Adipocyte (in vitro differentiated cells): ENCODE data around the gene DLEC1.
"Not testable (repeated sequence)": the region's sequence is repeated elsewhere in the genome, so short reads cannot be mapped to it uniquely, and the experiment has no call there.

Source experiments
- DNase-seq: peaks from one replicate; pipeline ENCODE4 v3.0.0-alpha.2; 2015; ENCODE audit warnings: low read depth
- H3K27me3 ChIP-seq: replicated peaks from 2 replicates; pipeline ENCODE4 v1.7.0; 2013; ENCODE audit warnings: mild to moderate bottlenecking, low read length, moderate library complexity; ENCODE audit not compliant: control insufficient read depth, insufficient read depth
- H3K36me3 ChIP-seq: 2 replicates; pipeline ENCODE4 v1.7.0; 2013; ENCODE audit warnings: low read length, mild to moderate bottlenecking, moderate library complexity; ENCODE audit not compliant: control insufficient read depth, insufficient read depth, severe bottlenecking
- H3K4me1 ChIP-seq: 2 replicates; pipeline ENCODE4 v1.7.0; 2013; ENCODE audit warnings: mild to moderate bottlenecking, low read length, moderate library complexity; ENCODE audit not compliant: control insufficient read depth, insufficient read depth
- H3K4me3 ChIP-seq: 2 replicates; pipeline ENCODE4 v1.7.0; 2013; ENCODE audit warnings: mild to moderate bottlenecking, low read length, moderate library complexity
- H3K9ac ChIP-seq: 2 replicates; pipeline ENCODE4 v1.7.0; 2013; ENCODE audit warnings: mild to moderate bottlenecking, low read length, moderate library complexity
- H3K9me3 ChIP-seq: 2 replicates; pipeline ENCODE4 v1.7.0; 2013; ENCODE audit warnings: mild to moderate bottlenecking, low read length, moderate library complexity; ENCODE audit not compliant: control insufficient read depth

The DLEC1 gene

GRCh38 chr3:38133209-38133556 lies 94.2 kb downstream of the DLEC1 start:
- H3K27me3 ChIP-seq, result no peaks in the 10 kb centered on the region
- peaks cover 43% of the 10 kb centered on the region for H3K4me1 ChIP-seq
- no peak overlapping the region for H3K9ac ChIP-seq
- H3K36me3 ChIP-seq, result peaks cover 61% of the 10 kb centered on the region
- no peak overlapping the region for H3K4me3 ChIP-seq
- no peak for DNase-seq
- no peaks in the 10 kb centered on the region for H3K9me3 ChIP-seq

- Histone ChIP-seq H3K27me3 (no peaks in the 10 kb centered on the region), H3K4me1 (peaks cover 44% of the 10 kb centered on the region), H3K9ac (no peak overlapping the region), H3K36me3 (peaks cover 57% of the 10 kb centered on the region), H3K4me3 (no peak overlapping the region), H3K9me3 (no peaks in the 10 kb centered on the region)
- DNase-seq, result no peak
These were observed 94.8 kb downstream of the DLEC1 start for GRCh38 chr3:38133557-38134405.

- DNase-seq, H3K4me3 ChIP-seq, H3K9me3 ChIP-seq, H3K27me3 ChIP-seq, H3K9ac ChIP-seq: not testable (repeated sequence)
- H3K36me3 ChIP-seq, result peaks cover 48% of the 10 kb centered on the region
- H3K4me1 ChIP-seq, result peaks cover 48% of the 10 kb centered on the region
These were observed 95.6 kb downstream of the DLEC1 start for GRCh38 chr3:38134517-38135143.

GRCh38 chr3:38135621-38136277 lies 96.7 kb downstream of the DLEC1 start:
- not testable (repeated sequence) for DNase-seq, H3K27me3 ChIP-seq, H3K9me3 ChIP-seq
- Histone ChIP-seq H3K36me3 (peaks cover 41% of the 10 kb centered on the region), H3K9ac (peak overlapping the region; percentile 89), H3K4me3 (peak overlapping the region; percentile 92), H3K4me1 (peaks cover 47% of the 10 kb centered on the region)

GRCh38 chr3:38136393-38136776 lies 97.4 kb downstream of the DLEC1 start:
- peak; percentile 62 for DNase-seq
- H3K9me3 ChIP-seq, result no peaks in the 10 kb centered on the region
- peak overlapping the region; percentile 89 for H3K9ac ChIP-seq
- H3K4me1 ChIP-seq, result peaks cover 45% of the 10 kb centered on the region
- peaks cover 41% of the 10 kb centered on the region for H3K36me3 ChIP-seq
- no peaks in the 10 kb centered on the region for H3K27me3 ChIP-seq
- H3K4me3 ChIP-seq, result peak overlapping the region; percentile 92

GRCh38 chr3:38136777-38137614 lies 98.0 kb downstream of the DLEC1 start, which contains the start of gene ACAA1:
Gene ACAA1, minus strand, starts transcription at chr3:38137127. Its CDS starts 92 bp downstream, at chr3:38137035.
- Histone ChIP-seq H3K36me3 (peaks cover 41% of the 10 kb centered on the region), H3K9ac (peak within 1 kb of the TSS; percentile 93), H3K4me3 (peak within 1 kb of the TSS; percentile 92), H3K4me1 (peaks cover 45% of the 10 kb centered on the region), H3K9me3 (no peaks in the 10 kb centered on the region), H3K27me3 (no peaks in the 10 kb centered on the region)
- peak; percentile 100 for DNase-seq

- Histone ChIP-seq H3K4me3 (peak overlapping the region; percentile 92), H3K27me3 (no peaks in the 10 kb centered on the region), H3K9ac (peak overlapping the region; percentile 93), H3K9me3 (no peaks in the 10 kb centered on the region), H3K36me3 (peaks cover 37% of the 10 kb centered on the region), H3K4me1 (peaks cover 45% of the 10 kb centered on the region)
- DNase-seq, result peak; percentile 15
These were observed 98.8 kb downstream of the DLEC1 start for GRCh38 chr3:38137615-38138348.

GRCh38 chr3:38138349-38139190 lies 99.6 kb downstream of the DLEC1 start, which contains the start of gene MYD88:
Gene MYD88, plus strand, starts transcription at chr3:38138661. Its CDS starts 40 bp downstream, at chr3:38138701.
- Histone ChIP-seq H3K9ac (peak within 1 kb of the TSS; percentile 93), H3K27me3 (no peaks in the 10 kb centered on the region), H3K9me3 (no peaks in the 10 kb centered on the region), H3K4me1 (peaks cover 39% of the 10 kb centered on the region), H3K36me3 (peaks cover 30% of the 10 kb centered on the region), H3K4me3 (peak within 1 kb of the TSS; percentile 92)
- DNase-seq, result peak; percentile 86

- H3K9me3 ChIP-seq, result no peaks in the 10 kb centered on the region
- H3K27me3 ChIP-seq, result no peaks in the 10 kb centered on the region
- no peak for DNase-seq
- H3K4me3 ChIP-seq, result peak overlapping the region; percentile 92
- peaks cover 32% of the 10 kb centered on the region for H3K4me1 ChIP-seq
- peaks cover 23% of the 10 kb centered on the region for H3K36me3 ChIP-seq
- H3K9ac ChIP-seq, result peak overlapping the region; percentile 93
These were observed 100.2 kb downstream of the DLEC1 start for GRCh38 chr3:38139191-38139590.
